ENCODE measurements around the gene MRPL39.

The MRPL39 gene

DNA sequence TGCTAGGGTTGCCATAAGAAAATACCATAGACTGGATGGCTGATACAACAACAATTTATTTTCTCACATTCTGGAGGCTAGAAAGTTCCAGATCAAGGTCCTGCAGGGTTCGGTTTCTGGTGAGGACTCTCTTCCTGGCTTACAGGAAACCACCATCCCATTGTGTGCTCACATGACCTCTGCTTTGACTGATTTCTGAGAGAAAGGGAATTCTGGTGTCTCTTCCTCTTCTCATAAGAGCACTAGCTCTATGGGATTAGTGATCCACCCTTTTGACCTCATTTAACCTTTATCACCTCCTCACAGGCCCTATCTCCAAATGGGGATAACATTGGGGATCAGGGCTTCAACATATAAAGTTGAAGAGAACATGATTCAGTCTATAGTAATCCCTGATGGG is 47.5 kb downstream of the MRPL39 start:
- no peak overlapping the region for H3K4me3 ChIP-seq (ENCODE audit: control insufficient read depth, low read depth, low read length)
- TF ChIP-seq, protein P1, sequence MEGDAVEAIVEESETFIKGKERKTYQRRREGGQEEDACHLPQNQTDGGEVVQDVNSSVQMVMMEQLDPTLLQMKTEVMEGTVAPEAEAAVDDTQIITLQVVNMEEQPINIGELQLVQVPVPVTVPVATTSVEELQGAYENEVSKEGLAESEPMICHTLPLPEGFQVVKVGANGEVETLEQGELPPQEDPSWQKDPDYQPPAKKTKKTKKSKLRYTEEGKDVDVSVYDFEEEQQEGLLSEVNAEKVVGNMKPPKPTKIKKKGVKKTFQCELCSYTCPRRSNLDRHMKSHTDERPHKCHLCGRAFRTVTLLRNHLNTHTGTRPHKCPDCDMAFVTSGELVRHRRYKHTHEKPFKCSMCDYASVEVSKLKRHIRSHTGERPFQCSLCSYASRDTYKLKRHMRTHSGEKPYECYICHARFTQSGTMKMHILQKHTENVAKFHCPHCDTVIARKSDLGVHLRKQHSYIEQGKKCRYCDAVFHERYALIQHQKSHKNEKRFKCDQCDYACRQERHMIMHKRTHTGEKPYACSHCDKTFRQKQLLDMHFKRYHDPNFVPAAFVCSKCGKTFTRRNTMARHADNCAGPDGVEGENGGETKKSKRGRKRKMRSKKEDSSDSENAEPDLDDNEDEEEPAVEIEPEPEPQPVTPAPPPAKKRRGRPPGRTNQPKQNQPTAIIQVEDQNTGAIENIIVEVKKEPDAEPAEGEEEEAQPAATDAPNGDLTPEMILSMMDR (IDR thresholded peaks at IDR 0.05; ENCODE audit: control insufficient read depth, insufficient read depth, low read depth, low read length, missing control alignments), result no peak

DNA sequence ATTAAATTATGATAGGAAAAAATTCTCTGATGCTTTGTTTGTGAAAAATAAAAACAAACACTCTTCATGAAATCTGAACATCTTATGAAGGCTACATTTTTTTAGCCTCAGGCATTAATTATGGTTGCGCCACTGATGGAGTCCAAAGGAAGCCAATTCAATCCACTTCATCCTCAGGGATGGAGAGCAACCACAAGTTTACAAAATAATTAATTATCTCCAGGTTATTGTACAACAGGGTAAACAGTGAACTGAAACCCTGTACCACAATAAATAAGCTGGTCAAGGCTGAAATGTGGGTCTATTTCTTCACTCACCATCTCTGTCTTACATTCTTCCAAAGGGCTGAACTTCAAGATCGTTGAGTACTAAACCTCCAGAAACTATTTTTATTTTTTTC is 49.2 kb downstream of the MRPL39 start:
- no peak overlapping the region for H3K4me3 ChIP-seq (ENCODE audit: control insufficient read depth, low read depth, low read length)
- DNase-seq (ENCODE audit: low read depth), result no peak
- TF ChIP-seq, protein P1 (IDR thresholded peaks at IDR 0.05; ENCODE audit: control insufficient read depth, insufficient read depth, low read depth, low read length, missing control alignments), result no peak

More for the DNA sequence above, 47.5 kb downstream of the MRPL39 start:
- DNase-seq (ENCODE audit: low read depth), result no peak

DNA sequence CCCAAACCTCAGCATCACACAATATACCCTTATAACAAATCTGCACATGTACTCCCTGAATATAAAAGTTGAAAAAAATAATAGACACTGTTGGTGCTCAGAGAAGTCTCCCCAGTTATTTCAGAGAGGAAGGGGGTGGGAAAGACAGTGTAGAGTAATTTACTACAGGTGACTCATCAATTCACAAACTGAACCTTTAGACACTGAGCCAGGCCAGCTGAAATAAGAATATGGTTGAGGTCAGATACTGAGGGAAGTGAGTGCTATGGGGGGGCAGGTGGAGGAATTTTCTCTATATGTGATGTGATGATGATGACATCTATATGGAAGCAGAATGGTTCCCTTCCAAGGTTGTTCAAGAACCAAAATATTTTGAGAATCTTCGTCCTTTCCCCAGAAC is 50.1 kb downstream of the MRPL39 start:
- TF ChIP-seq, protein P1 (IDR thresholded peaks at IDR 0.05; ENCODE audit: control insufficient read depth, insufficient read depth, low read depth, low read length, missing control alignments), result no peak
- no peak for DNase-seq (ENCODE audit: low read depth)
- no peak overlapping the region for H3K4me3 ChIP-seq (ENCODE audit: control insufficient read depth, low read depth, low read length)

DNA sequence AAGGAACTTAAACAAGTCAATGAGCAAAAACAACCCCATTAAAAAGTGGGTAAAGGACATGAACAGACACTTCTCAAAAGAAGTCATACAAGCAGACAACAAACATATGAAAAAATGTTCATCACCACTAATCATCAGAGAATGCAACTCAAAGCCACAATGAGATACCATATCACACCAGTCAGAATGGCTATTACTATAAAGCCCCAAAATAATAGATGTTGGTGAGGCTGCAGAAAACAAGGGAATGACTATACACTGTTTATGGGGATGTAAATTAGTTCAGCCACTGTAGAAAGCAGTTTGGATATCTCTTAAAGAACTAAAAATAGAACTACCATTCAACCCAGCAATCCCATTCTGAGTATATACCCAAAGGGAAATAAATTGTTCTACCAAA is 51.2 kb downstream of the MRPL39 start:
- H3K4me3 ChIP-seq (ENCODE audit: control insufficient read depth, low read depth, low read length), result no peak overlapping the region
- DNase-seq (ENCODE audit: low read depth), result no peak
- TF ChIP-seq, protein P1 (IDR thresholded peaks at IDR 0.05; ENCODE audit: control insufficient read depth, insufficient read depth, low read depth, low read length, missing control alignments), result no peak

DNA sequence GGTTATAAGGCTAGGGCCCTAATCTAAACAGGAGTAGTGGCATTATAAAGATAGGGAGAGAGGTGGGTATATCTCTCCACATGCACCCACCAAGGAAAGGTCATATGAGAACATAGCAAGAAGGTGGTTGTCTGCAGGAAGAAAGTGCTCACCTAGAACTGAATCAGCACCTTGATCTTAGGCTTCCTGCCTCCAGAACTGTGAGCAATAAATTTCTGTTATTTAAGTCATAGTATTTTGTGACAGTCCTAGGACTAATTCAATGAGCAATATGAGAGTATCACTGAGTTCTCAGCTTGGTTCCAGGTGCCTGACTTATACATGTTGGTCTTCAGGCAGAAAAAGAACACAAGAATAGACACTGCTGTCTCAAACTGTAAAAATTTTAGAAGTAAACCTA is 51.8 kb downstream of the MRPL39 start:
- no peak overlapping the region for H3K4me3 ChIP-seq (ENCODE audit: control insufficient read depth, low read depth, low read length)
- no peak for DNase-seq (ENCODE audit: low read depth)
- TF ChIP-seq, protein P1 (IDR thresholded peaks at IDR 0.05; ENCODE audit: control insufficient read depth, insufficient read depth, low read depth, low read length, missing control alignments), result no peak

DNA sequence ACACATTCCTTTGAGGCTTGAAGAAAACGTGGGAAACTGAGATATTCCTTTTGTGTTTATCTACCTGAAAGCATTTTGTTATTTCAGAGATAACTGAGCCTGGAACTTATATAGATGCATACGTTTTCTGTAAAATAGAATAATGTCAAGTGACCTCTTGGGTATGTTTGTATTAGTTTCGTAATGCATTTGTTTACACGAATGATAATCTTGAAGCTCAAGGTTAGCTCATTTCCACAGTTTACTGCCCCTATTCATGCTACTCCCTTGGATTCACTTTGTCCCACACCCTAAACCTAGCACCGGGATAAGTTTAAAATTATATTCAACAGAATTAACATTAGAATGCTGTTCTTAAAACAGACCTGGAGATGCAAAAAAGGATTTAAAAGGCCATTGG is 54.4 kb downstream of the MRPL39 start:
- H3K4me3 ChIP-seq (ENCODE audit: control insufficient read depth, low read depth, low read length), result no peak overlapping the region
- TF ChIP-seq, protein P1 (IDR thresholded peaks at IDR 0.05; ENCODE audit: control insufficient read depth, insufficient read depth, low read depth, low read length, missing control alignments), result no peak
- DNase-seq (ENCODE audit: low read depth), result no peak

DNA sequence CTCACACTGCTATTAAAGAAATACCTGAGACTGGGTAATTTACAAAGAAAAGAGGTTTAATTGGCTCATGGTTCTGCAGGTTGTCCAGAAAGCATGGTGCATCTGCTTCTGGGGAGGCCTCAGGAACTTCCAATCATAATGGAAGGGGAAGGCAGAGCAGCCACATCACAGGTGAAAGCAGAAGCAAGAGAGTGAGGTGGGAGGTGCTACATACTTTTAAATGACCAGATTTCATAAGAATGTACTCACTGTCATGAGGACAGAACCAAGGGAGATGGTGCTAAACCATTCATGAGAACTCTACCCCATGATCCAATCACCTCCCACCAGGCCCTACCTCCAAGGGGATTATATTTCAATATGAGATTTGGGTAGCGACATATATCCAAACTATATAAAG is 55.7 kb downstream of the MRPL39 start:
- no peak overlapping the region for H3K4me3 ChIP-seq (ENCODE audit: control insufficient read depth, low read depth, low read length)
- TF ChIP-seq, protein P1 (IDR thresholded peaks at IDR 0.05; ENCODE audit: control insufficient read depth, insufficient read depth, low read depth, low read length, missing control alignments), result no peak
- no peak for DNase-seq (ENCODE audit: low read depth)
